Measurements from ENCODE around the gene C8G.

The C8G gene

GRCh38 chr9:136971746-136972145 lies 26.7 kb downstream of the C8G start:
- TF ChIP-seq, protein P1, sequence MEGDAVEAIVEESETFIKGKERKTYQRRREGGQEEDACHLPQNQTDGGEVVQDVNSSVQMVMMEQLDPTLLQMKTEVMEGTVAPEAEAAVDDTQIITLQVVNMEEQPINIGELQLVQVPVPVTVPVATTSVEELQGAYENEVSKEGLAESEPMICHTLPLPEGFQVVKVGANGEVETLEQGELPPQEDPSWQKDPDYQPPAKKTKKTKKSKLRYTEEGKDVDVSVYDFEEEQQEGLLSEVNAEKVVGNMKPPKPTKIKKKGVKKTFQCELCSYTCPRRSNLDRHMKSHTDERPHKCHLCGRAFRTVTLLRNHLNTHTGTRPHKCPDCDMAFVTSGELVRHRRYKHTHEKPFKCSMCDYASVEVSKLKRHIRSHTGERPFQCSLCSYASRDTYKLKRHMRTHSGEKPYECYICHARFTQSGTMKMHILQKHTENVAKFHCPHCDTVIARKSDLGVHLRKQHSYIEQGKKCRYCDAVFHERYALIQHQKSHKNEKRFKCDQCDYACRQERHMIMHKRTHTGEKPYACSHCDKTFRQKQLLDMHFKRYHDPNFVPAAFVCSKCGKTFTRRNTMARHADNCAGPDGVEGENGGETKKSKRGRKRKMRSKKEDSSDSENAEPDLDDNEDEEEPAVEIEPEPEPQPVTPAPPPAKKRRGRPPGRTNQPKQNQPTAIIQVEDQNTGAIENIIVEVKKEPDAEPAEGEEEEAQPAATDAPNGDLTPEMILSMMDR (IDR thresholded peaks at IDR 0.05; ENCODE audit: insufficient read depth, low read length, poor library complexity, severe bottlenecking) = no peak
- no peak for DNase-seq (ENCODE audit: extremely low read depth, insufficient read length)

DNA sequence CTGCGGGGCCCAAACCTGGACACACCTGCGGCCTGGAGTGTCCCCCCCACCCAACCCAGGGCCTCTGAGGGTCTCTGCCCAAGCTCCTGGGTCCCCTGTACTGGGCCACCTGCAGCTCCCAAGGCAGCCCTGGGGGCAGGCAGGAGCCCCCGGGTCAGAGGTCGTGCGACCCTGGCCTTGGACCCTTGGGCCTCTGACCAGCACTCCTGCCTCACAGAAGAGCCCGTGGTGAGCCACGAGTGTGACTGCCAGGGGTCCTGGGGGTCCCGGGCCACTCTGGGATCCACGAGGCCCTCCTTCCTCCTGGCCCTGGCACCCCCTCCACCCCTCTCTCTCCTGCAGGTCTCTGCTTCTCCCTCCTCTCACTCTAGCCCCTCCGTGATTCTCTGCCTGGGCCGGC lies 27.3 kb downstream of the C8G start:
- no peak overlapping the region for H3K4me3 ChIP-seq (replicated peaks; ENCODE audit: low read depth, low read length)
- peaks cover 2% of the 10 kb centered on the region; the same call in 1 of the 2 replicates for H3K27me3 ChIP-seq (replicated peaks; ENCODE audit: control insufficient read depth, insufficient read depth, low read length)
- TF ChIP-seq, protein P1 (IDR thresholded peaks at IDR 0.05; ENCODE audit: insufficient read depth, low read length, poor library complexity, severe bottlenecking) = no peak
- H3K36me3 ChIP-seq (ENCODE audit: control insufficient read depth, insufficient read depth, low read length) = no peaks in the 10 kb centered on the region
- DNase-seq (ENCODE audit: extremely low read depth, insufficient read length) = no peak

More at GRCh38 chr9:136971746-136972145, 26.7 kb downstream of the C8G start:
- H3K4me3 ChIP-seq (replicated peaks; ENCODE audit: low read depth, low read length) = no peak overlapping the region
- H3K27me3 ChIP-seq (replicated peaks; ENCODE audit: control insufficient read depth, insufficient read depth, low read length) = peaks cover 2% of the 10 kb centered on the region; the same call in 1 of the 2 replicates
- H3K36me3 ChIP-seq (ENCODE audit: control insufficient read depth, insufficient read depth, low read length) = no peaks in the 10 kb centered on the region

- TF ChIP-seq, protein P1 (IDR thresholded peaks at IDR 0.05; ENCODE audit: insufficient read depth, low read length, poor library complexity, severe bottlenecking) = no peak
- peaks cover 2% of the 10 kb centered on the region; the same call in 1 of the 2 replicates for H3K27me3 ChIP-seq (replicated peaks; ENCODE audit: control insufficient read depth, insufficient read depth, low read length)
- no peak overlapping the region for H3K4me3 ChIP-seq (replicated peaks; ENCODE audit: low read depth, low read length)
- DNase-seq (ENCODE audit: extremely low read depth, insufficient read length) = no peak
- H3K36me3 ChIP-seq (ENCODE audit: control insufficient read depth, insufficient read depth, low read length) = no peaks in the 10 kb centered on the region
These were observed 27.7 kb downstream of the C8G start for GRCh38 chr9:136972743-136973142.

- no peaks in the 10 kb centered on the region for H3K36me3 ChIP-seq (ENCODE audit: control insufficient read depth, insufficient read depth, low read length)
- DNase-seq (ENCODE audit: extremely low read depth, insufficient read length) = no peak
- TF ChIP-seq, protein P1 (IDR thresholded peaks at IDR 0.05; ENCODE audit: insufficient read depth, low read length, poor library complexity, severe bottlenecking) = no peak
- peaks cover 2% of the 10 kb centered on the region; the same call in 1 of the 2 replicates for H3K27me3 ChIP-seq (replicated peaks; ENCODE audit: control insufficient read depth, insufficient read depth, low read length)
- H3K4me3 ChIP-seq (replicated peaks; ENCODE audit: low read depth, low read length) = no peak overlapping the region
These were observed 28.9 kb downstream of the C8G start for GRCh38 chr9:136973618-136974617.

- TF ChIP-seq, protein P1 (IDR thresholded peaks at IDR 0.05; ENCODE audit: insufficient read depth, low read length, poor library complexity, severe bottlenecking) = no peak
- DNase-seq (ENCODE audit: extremely low read depth, insufficient read length) = no peak
- Histone ChIP-seq H3K4me3 (replicated peaks; ENCODE audit: low read depth, low read length) (no peak overlapping the region), H3K36me3 (ENCODE audit: control insufficient read depth, insufficient read depth, low read length) (no peaks in the 10 kb centered on the region), H3K27me3 (replicated peaks; ENCODE audit: control insufficient read depth, insufficient read depth, low read length) (peaks cover 2% of the 10 kb centered on the region; the same call in 1 of the 2 replicates)
These were observed 29.9 kb downstream of the C8G start for GRCh38 chr9:136974817-136975535.
